ENCODE data around the gene PPP1R9A.

PPP1R9A gene

GRCh38 chr7:94912085-94912484 is 4.7 kb downstream of the PPP1R9A start:
- no peak for DNase-seq

- DNase-seq: no peak
Measured at GRCh38 chr7:94913391-94913790, 6.0 kb downstream of the PPP1R9A start.

GRCh38 chr7:94921911-94922310 is 14.5 kb downstream of the PPP1R9A start:
- no peak for DNase-seq

DNA sequence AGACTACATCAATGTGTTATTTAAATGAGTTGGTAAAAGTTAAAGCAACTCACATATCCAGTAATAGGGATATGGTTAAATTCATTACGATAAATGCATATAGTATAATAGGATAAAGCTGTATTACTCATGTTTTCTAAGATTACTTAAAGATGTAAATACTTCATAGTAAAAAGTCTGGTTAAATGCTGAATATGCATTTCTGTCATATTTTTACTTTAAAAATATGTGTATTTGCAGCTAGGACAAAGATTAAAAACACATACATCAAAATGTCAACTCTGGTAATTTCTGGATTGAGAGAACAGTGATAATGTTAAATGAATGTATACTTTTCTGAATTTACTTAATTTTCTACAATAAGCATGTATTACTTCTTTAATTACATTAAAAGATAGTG is 15.1 kb downstream of the PPP1R9A start:
- DNase-seq: no peak

GRCh38 chr7:94923412-94923811 is 16.0 kb downstream of the PPP1R9A start:
- DNase-seq: no peak

- DNase-seq: no peak
Measured at GRCh38 chr7:94928168-94928707, 20.8 kb downstream of the PPP1R9A start.

- no peak for DNase-seq
Measured at GRCh38 chr7:94933256-94933990, 26.0 kb downstream of the PPP1R9A start.

GRCh38 chr7:94939395-94939794 is 32.0 kb downstream of the PPP1R9A start:
- no peak for DNase-seq

DNA sequence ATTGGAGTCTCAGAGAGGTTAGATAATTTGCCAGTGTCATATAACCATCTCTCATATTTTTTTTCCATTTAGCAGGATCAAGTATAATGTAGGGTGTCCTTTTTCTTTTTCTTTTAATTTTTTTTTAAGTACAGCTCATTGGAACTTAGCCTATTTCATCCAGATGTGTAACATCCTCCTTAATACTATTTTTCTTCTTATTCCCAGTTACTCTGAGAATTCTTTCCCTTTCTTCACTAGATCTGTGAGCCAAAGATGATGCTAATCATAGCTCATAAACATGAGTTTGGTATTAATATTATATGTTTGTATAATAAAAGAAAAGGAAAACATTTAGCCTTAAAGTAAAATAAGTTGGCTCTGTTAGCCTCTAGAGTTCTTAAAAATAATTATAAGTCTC is 32.8 kb downstream of the PPP1R9A start:
- DNase-seq: no peak

DNA sequence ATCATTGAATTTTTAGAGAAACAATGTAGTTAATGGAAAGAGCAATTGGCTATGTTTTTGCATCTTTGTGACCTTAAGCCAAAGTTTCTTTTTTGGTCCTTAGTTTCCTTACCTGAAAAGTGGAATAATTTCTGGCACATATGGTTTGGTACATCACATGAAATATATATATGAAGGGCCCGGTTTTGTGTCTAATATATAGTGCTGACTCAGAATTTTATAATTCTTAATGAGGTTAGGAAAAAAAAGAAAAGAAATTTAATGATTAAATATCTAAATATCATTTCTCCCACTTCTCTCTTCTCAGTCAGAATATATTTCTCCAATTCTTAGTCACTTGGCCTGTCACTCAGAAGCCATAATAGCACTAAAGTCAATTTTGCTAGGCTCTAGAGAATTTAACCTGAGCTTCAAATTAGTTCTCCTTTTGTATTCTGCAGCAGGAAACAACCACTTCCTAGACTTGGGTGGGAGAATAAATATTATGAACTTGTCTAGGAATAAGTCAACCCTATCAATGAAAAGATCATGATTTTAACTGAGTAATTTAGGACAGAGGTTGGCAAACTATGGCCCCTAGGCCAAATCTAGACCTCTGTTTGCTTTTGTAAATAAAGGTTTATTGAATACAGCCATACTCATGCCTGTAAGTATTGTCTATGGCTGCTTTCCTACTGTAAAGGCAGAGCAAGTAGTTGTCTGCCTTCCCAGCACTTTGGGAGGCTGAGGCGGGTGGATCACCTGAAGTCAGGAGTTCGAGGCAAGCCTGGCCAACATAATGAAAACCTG is 34.6 kb downstream of the PPP1R9A start:
- DNase-seq: no peak

- DNase-seq: no peak
Measured at GRCh38 chr7:94943134-94943533, 35.7 kb downstream of the PPP1R9A start.

- DNase-seq: no peak
Measured at GRCh38 chr7:94949532-94949931, 42.1 kb downstream of the PPP1R9A start.

DNA sequence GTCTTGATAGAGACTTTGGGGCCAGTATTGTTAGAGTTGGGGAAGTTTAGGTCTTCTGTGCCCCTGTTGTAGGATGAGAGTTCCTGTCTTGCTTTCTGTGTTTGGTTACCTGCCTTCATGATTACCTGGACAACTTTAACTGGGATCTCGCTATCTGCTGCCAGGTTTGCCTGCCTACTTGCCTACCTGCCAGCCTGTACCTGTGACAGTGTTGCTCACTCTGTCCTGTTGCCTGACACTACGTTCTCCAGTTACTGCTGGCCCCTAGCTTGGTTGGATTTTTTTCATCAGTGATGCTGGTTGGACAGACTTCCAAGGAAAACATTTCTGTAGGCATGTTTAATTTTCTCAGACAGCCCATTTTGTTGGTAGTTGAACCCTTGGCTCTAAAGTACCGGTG is 48.4 kb downstream of the PPP1R9A start:
- DNase-seq: no peak

GRCh38 chr7:94957061-94957460 is 49.7 kb downstream of the PPP1R9A start:
- no peak for DNase-seq

DNA sequence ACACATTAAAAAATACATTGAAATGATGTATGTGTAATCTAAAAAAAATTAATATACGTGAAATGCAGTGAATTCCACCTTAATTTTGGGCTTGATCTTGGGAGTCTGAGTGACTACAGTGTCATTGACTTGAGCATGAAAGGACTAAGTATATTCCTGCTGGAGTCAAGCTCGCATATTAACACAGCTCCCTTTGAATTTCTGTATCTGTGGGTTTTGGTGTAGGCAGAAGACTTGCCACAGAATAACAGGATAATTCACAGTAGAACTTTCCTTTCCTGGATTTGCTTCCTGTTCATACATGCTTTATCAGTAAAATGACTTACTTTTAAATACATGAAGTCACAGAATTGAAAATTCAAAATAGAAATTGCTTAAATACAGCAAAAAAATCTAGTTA is 55.3 kb downstream of the PPP1R9A start:
- no peak for DNase-seq

GRCh38 chr7:94969434-94970084 is 62.2 kb downstream of the PPP1R9A start:
- DNase-seq: no peak

GRCh38 chr7:94970085-94970576 is 62.7 kb downstream of the PPP1R9A start:
- no peak for DNase-seq

DNA sequence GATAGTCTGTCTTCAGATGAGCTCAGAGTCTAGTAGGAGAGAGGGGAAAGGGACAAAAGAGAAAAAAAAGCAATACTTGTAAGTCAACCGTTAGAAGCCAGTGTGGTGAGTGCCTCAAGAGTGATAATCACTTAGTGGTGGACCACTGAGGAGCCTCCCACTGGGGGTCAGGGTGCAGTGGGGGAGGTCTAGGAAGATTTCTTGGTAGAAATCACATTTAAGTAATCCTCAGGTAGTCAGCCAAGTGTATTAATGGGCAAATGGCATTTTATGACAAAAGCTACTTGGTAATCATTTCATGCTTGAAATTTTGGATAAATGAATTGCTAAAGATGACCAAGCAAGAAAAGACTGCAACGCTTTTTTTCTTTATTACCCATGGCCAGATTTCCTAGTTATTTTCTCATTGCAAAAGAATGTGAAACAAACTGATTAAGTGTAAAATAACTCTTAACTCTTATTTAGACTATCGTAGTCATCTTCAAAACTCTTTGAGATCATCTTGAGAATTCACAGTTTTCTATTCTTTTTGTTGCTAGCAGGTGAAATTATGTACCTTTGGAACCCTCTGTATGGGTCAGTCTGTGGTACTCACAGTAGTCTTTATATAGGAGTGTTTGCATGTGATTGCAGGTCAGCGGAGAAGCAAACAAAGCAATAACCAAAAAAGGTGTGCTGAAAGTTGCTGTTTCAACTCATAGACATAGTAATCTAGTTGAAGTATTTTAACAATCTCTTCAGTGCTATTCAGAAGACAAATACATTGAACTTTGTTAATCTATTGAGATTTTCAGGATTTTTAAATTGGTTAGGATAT is 63.9 kb downstream of the PPP1R9A start:
- no peak for DNase-seq

DNA sequence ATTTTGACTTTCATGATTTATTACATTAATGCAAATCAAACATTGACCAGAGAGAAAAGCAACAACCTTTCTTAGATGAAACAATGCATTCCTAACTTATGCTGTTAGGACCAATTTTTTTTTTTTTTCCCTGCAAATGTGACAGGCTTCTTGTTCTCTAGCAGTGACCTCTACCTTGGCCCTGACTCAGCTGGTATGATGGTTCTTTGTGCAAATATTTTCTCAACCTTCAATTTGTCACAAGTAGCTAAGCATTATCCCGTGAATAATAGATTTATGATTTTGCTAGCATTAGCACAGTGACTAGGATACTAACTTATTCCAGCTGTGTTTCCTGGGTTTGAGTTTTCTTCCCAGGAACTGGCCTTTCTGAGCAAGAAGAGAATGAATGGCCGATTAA is 64.9 kb downstream of the PPP1R9A start:
- no peak for DNase-seq

GRCh38 chr7:94973844-94974243 is 66.5 kb downstream of the PPP1R9A start:
- DNase-seq: no peak

GRCh38 chr7:94974423-94974822 is 67.0 kb downstream of the PPP1R9A start:
- DNase-seq: no peak

- DNase-seq: no peak
Measured at GRCh38 chr7:94975336-94975735, 67.9 kb downstream of the PPP1R9A start.

Data from activated gamma-delta T cell (primary cell).